ENCODE results near the gene TMCC2.
"Not testable (repeated sequence)": the region's sequence is repeated elsewhere in the genome, so short reads cannot be mapped to it uniquely, and the experiment has no call there.

Gene TMCC2

GRCh38 chr1:205283270-205284147 is 55.8 kb downstream of the TMCC2 start:
- no peak for DNase-seq (ENCODE audit: low spot score)

- DNase-seq (ENCODE audit: low spot score): peak; percentile 99
Measured at GRCh38 chr1:205284420-205285144, 56.8 kb downstream of the TMCC2 start.

GRCh38 chr1:205285381-205286101 is 57.8 kb downstream of the TMCC2 start:
- DNase-seq (ENCODE audit: low spot score): no peak

- no peak for DNase-seq (ENCODE audit: low spot score)
Measured at GRCh38 chr1:205286335-205286950, 58.7 kb downstream of the TMCC2 start.

- no peak for DNase-seq (ENCODE audit: low spot score)
Measured at GRCh38 chr1:205287076-205287475, 59.3 kb downstream of the TMCC2 start.

GRCh38 chr1:205287767-205288559 is 60.2 kb downstream of the TMCC2 start:
- no peak for DNase-seq (ENCODE audit: low spot score)

GRCh38 chr1:205291596-205291995 is 63.9 kb downstream of the TMCC2 start:
- DNase-seq (ENCODE audit: low spot score): no peak

- no peak for DNase-seq (ENCODE audit: low spot score)
Measured at GRCh38 chr1:205293350-205294074, 65.8 kb downstream of the TMCC2 start.

- DNase-seq (ENCODE audit: low spot score): peak; percentile 83
Measured at GRCh38 chr1:205294175-205294917, 66.6 kb downstream of the TMCC2 start.

- no peak for DNase-seq (ENCODE audit: low spot score)
Measured at GRCh38 chr1:205294934-205295333, 67.2 kb downstream of the TMCC2 start.

- no peak for DNase-seq (ENCODE audit: low spot score)
Measured at GRCh38 chr1:205296154-205296553, 68.4 kb downstream of the TMCC2 start.

GRCh38 chr1:205297546-205298177 is 69.9 kb downstream of the TMCC2 start:
- not testable (repeated sequence) for DNase-seq (ENCODE audit: low spot score)

- DNase-seq (ENCODE audit: low spot score): peak; percentile 93
Measured at GRCh38 chr1:205298191-205298994, 70.6 kb downstream of the TMCC2 start.

GRCh38 chr1:205300149-205300548 is 72.4 kb downstream of the TMCC2 start:
- no peak for DNase-seq (ENCODE audit: low spot score)

- peak; percentile 94 for DNase-seq (ENCODE audit: low spot score)
Measured at GRCh38 chr1:205301205-205301821, 73.6 kb downstream of the TMCC2 start.

- DNase-seq (ENCODE audit: low spot score): no peak
Measured at GRCh38 chr1:205301842-205302588, 74.3 kb downstream of the TMCC2 start.

- no peak for DNase-seq (ENCODE audit: low spot score)
Measured at GRCh38 chr1:205303247-205303888, 75.6 kb downstream of the TMCC2 start.
